HEK293 (cell line): ENCODE results near the gene DENND5A.

Source experiments
- CTCF ChIP-seq: fragments of 450-650 bp; formaldehyde crosslinking; IDR thresholded peaks from 2 replicates; pipeline ENCODE4 v1.5.1; 2016; ENCODE audit warnings: missing biosample characterization, missing genetic modification characterization
- PATZ1 ChIP-seq: fragments of 450-650 bp; formaldehyde crosslinking; IDR thresholded peaks from 2 replicates; pipeline ENCODE4 v1.5.1; 2016; ENCODE audit warnings: missing biosample characterization, missing genetic modification characterization
- REST ChIP-seq: fragments of 450-650 bp; formaldehyde crosslinking; IDR thresholded peaks from 2 replicates; pipeline ENCODE4 v1.5.1; 2016; ENCODE audit warnings: missing biosample characterization, missing genetic modification characterization
- SETDB1 ChIP-seq: IDR thresholded peaks from one replicate; pipeline ENCODE4 v1.6.1; 2017; ENCODE audit warnings: mild to moderate bottlenecking, low read length, moderate library complexity, mixed read lengths; ENCODE audit not compliant: insufficient read length
- ZBTB44 ChIP-seq: fragments of 450-650 bp; IDR thresholded peaks from 2 replicates; pipeline ENCODE4 v1.5.1; 2018; ENCODE audit warnings: missing biosample characterization, mild to moderate bottlenecking, missing genetic modification characterization

GRCh38 chr11:9125185-9125886 is 139.8 kb downstream of the DENND5A start:
- TF ChIP-seq PATZ1 (tag by site-specific recombination) (no peak), REST (tag by site-specific recombination) (no peak), SETDB1 (no peak), CTCF (tag by site-specific recombination) (no peak), ZBTB44 (tag by site-specific recombination) (no peak)
